Endothelial cell of umbilical vein (primary cell): Measurements from ENCODE around the gene ADCY5. TPM values are rescaled to one million over a fixed set of nuclear protein-coding genes. Genes with fewer than 3 reads are reported as not detected.

Experiments
- BruUV-seq: library from RNA; stranded (reverse); fragments of 400-500 nt; replicated peaks from 2 replicates; lab custom pipeline; 2021; lab: Mats Ljungman, UMichigan
- CTCF ChIA-PET: fragments of 300-600, 350-600 bp; sonication (Branson Sonifier 250); formaldehyde crosslinking; loops from one replicate; lab custom pipeline; 2021; ENCODE audit warnings: antibody characterized with exemption, inconsistent platforms; lab: Charles Lee
- POLR2A ChIA-PET: fragments of 300-600, 350-600 bp; sonication (Branson Sonifier 250); formaldehyde crosslinking; loops from one replicate; lab custom pipeline; 2021; ENCODE audit warnings: antibody characterized with exemption, inconsistent platforms; lab: Charles Lee
- DNase-seq: peaks from one replicate; pipeline ENCODE4 v3.0.0-alpha.2; 2011; ENCODE audit warnings: low read depth, low spot score
- FAIRE-seq: peaks from 2 replicates; lab custom pipeline; 2011; peaks lifted over from hg19 to GRCh38; lab: Jason Lieb, UNC
- H2AFZ ChIP-seq: 2 replicates; pipeline ENCODE4 v1.6.0; 2012; ENCODE audit warnings: low read depth, low read length, control low read depth, inconsistent platforms
- H3K27ac ChIP-seq: 2 replicates; pipeline ENCODE4 v1.5.1; 2011; ENCODE audit warnings: low read depth, mild to moderate bottlenecking, control low read depth, low read length, moderate library complexity; ENCODE audit not compliant: insufficient read depth
- H3K27me3 ChIP-seq, 2 experiments: 2 replicates each; pipeline versions ENCODE4 v1.6.0 to v1.6.1; 2011; ENCODE audit warnings: low read length in 2 of 2, mixed read lengths in 1 of 2; ENCODE audit not compliant: control insufficient read depth in 2 of 2, insufficient read depth in 2 of 2
- H3K36me3 ChIP-seq, 2 experiments: 2 replicates in 1 of 2; 3 replicates in 1 of 2; pipeline ENCODE4 v1.5.1; 2011; ENCODE audit warnings: low read length in 2 of 2, mild to moderate bottlenecking in 1 of 2, moderate library complexity in 1 of 2; ENCODE audit not compliant: control insufficient read depth in 2 of 2, insufficient read depth in 2 of 2; ENCODE audit errors: extremely low read depth in 1 of 2
- H3K4me1 ChIP-seq: 3 replicates; pipeline ENCODE4 v1.5.1; 2011; ENCODE audit warnings: mild to moderate bottlenecking, low read length; ENCODE audit not compliant: control insufficient read depth, insufficient read depth; ENCODE audit errors: extremely low read depth
- H3K4me2 ChIP-seq: 2 replicates; pipeline ENCODE4 v1.6.1; 2011; ENCODE audit warnings: low read length, control low read depth, mixed read lengths; ENCODE audit not compliant: insufficient read depth
- H3K4me3 ChIP-seq, 3 experiments: fragments of 200-600 bp in 1 of 3; sonication (generic), shearing (Covaris generic) in 1 of 3; replicated peaks in 1 of 3; 2 replicates each; pipeline ENCODE4 v1.5.1; 2011 to 2016; ENCODE audit warnings: control low read depth in 3 of 3, low read length in 3 of 3, mild to moderate bottlenecking in 2 of 3, inconsistent platforms in 1 of 3, low read depth in 1 of 3, moderate library complexity in 1 of 3; ENCODE audit not compliant: insufficient read depth in 1 of 3
- H3K79me2 ChIP-seq: 2 replicates; pipeline ENCODE4 v1.6.0; 2012; ENCODE audit warnings: low read length, inconsistent platforms; ENCODE audit not compliant: control insufficient read depth, insufficient read depth
- H3K9ac ChIP-seq: replicated peaks from 2 replicates; pipeline ENCODE3; 2011; ENCODE audit warnings: low read length, control low read depth; ENCODE audit not compliant: insufficient read depth; ENCODE audit errors: extremely low read depth
- H3K9me1 ChIP-seq: replicated peaks from 3 replicates; pipeline ENCODE4 v1.6.0; 2011; ENCODE audit warnings: mild to moderate bottlenecking, low read length; ENCODE audit not compliant: control insufficient read depth, insufficient read depth; ENCODE audit errors: extremely low read depth
- H3K9me3 ChIP-seq: replicated peaks from 2 replicates; pipeline ENCODE4 v1.5.1; 2012; ENCODE audit warnings: low read length, inconsistent platforms; ENCODE audit not compliant: control insufficient read depth, insufficient read depth
- H4K20me1 ChIP-seq: replicated peaks from 2 replicates; pipeline ENCODE3; 2011; ENCODE audit warnings: mild to moderate bottlenecking, low read length; ENCODE audit not compliant: control insufficient read depth, insufficient read depth; ENCODE audit errors: extremely low read depth
- EZH2 ChIP-seq: IDR thresholded peaks from 2 replicates; pipeline ENCODE4 v1.6.1; 2012; ENCODE audit warnings: borderline replicate concordance, low read depth, mild to moderate bottlenecking, moderate library complexity, low read length, inconsistent platforms; ENCODE audit not compliant: severe bottlenecking
- FOS ChIP-seq: IDR thresholded peaks from 2 replicates; pipeline ENCODE4 v1.6.1; 2011; ENCODE audit warnings: mild to moderate bottlenecking, low read length, moderate library complexity, borderline replicate concordance; ENCODE audit not compliant: insufficient read depth
- GATA2 ChIP-seq: IDR thresholded peaks from 2 replicates; pipeline ENCODE4 v1.7.0; 2011; ENCODE audit warnings: low read depth, mild to moderate bottlenecking, moderate library complexity, mixed read lengths, low read length; ENCODE audit not compliant: insufficient read length, insufficient read depth
- JUN ChIP-seq: IDR thresholded peaks from 2 replicates; pipeline ENCODE4 v1.6.1; 2011; ENCODE audit warnings: borderline replicate concordance, low read depth; ENCODE audit not compliant: insufficient read length, insufficient read depth
- MYC ChIP-seq: IDR thresholded peaks from one replicate; pipeline ENCODE4 v1.6.1; 2011; ENCODE audit warnings: mild to moderate bottlenecking, low read depth, low read length
- POLR2A ChIP-seq: IDR thresholded peaks from 2 replicates; pipeline ENCODE4 v1.6.1; 2012; ENCODE audit warnings: low read depth, mild to moderate bottlenecking, control low read depth, low read length
- POLR2AphosphoS5 ChIP-seq: IDR thresholded peaks from 2 replicates; pipeline ENCODE4 v1.6.1; 2012; ENCODE audit warnings: low read depth, mild to moderate bottlenecking, control low read depth, low read length, moderate library complexity; ENCODE audit not compliant: insufficient read depth
- dilution Hi-C: fragments of 300-500 bp; cut with MboI; formaldehyde crosslinking; loops from one replicate; pipeline ENCODE4 v1.15.0; 2019; ENCODE audit warnings: low sequenced_read_pairs; ENCODE audit not compliant: extremely low pct_ligation_motif_present
- intact Hi-C: fragments of 100-400 bp; cut with micrococcal nuclease; formaldehyde crosslinking; loops from one replicate; pipeline ENCODE4 v1.10.0; 2022
- polyA plus RNA-seq, 4 experiments: library from polyadenylated mRNA; depleted of rRNA in 3 of 4; stranded (reverse) in 3 of 4; unstranded in 1 of 4; fragments of >200 nt; gene quantifications; 2 replicates each; pipeline versions ENCODE4 v1.2.1 to v1.2.3, GENCODE V29; 2011 to 2012; ENCODE audit warnings: missing spikeins in 1 of 4
- total RNA-seq: library from RNA; stranded (reverse); gene quantifications from 2 replicates; pipeline ENCODE4 v1.2.3, GENCODE V29; 2021
- TF ChIP-seq, protein P1 (sequence below), 2 donors: IDR thresholded peaks; 1 replicate in 1 of 2; 2 replicates in 1 of 2; pipeline ENCODE4 v1.5.1; 2011; ENCODE audit warnings: low read length in 2 of 2, mild to moderate bottlenecking in 2 of 2, moderate library complexity in 2 of 2, control low read depth in 1 of 2, inconsistent platforms in 1 of 2, low read depth in 1 of 2; ENCODE audit not compliant: insufficient read depth in 1 of 2; ENCODE audit errors: extremely low read depth in 1 of 2
- TF ChIP-seq, protein P2 (sequence below): IDR thresholded peaks from 2 replicates; pipeline ENCODE4 v1.6.1; 2011; ENCODE audit not compliant: insufficient read depth, insufficient read length

ADCY5 gene
- total and polyA plus RNA-seq, 2 donors (not counting 3 experiments of a cell fraction or from before 2014, with no cell fraction given): 0.01 TPM; not detected in 1

DNA sequence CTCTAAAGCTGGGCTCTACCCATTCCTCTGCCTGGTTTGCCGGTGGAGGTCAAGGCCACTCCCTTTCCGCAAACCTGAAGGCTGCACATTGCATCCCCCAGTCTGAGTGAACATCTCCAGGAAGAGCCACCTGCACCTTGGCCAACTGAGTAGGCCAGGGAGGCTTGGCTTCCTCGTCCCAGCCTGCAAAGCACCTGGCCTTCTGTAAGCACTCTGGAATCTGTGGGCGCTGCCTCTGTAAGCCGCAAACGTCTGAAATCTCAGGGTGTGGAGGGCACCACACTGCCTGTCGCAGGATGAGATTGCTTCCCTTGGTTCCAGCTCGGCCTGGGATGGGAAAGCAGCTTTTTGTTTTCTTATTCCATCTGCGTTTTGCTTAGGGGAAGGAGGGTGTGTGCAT, 165.8 kb downstream of the ADCY5 start:
- no peaks in the 10 kb centered on the region for H3K27me3 ChIP-seq
- H3K9me3 ChIP-seq: no peaks in the 10 kb centered on the region
- dilution Hi-C loops: no loop called here
- intact Hi-C loops: no loop called here
- no TSS peak for BruUV-seq
- no peaks in the 10 kb centered on the region for H3K4me1 ChIP-seq
- H2AFZ ChIP-seq: no peak overlapping the region
- H3K27ac ChIP-seq: no peak overlapping the region
- DNase-seq (no peak), FAIRE-seq (no peak)
- H3K36me3 ChIP-seq: no peaks in the 10 kb centered on the region
- CTCF ChIA-PET: no interaction called here
- H3K9ac ChIP-seq: no peak overlapping the region
- H3K79me2 ChIP-seq: no peaks in the 10 kb centered on the region
- no peaks in the 10 kb centered on the region for H4K20me1 ChIP-seq
- POLR2A ChIA-PET: no interaction called here
- H3K4me2 ChIP-seq: no peak overlapping the region
- H3K9me1 ChIP-seq: no peaks in the 10 kb centered on the region
- H3K4me3 ChIP-seq: no peak overlapping the region
- TF ChIP-seq MYC (no peak), POLR2A (no peak)

DNA sequence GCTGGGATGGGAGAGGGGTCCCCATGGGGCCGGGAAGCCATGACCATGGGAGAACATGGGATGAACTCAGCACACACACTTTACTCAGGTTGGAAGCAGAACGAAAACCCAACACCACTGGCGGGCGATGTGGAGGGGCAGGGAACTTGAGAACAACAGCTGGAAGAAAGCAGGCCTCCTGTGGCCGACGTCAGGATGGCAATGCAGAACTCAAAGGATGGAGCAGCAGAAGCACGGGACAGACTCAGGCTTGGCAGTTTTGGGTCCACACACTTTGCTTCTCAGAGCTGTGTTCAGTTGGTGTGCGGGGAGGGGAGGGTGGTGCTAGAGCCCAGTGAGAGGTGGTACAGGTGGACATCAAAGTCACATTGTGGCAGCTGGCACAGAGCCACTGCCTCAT, 166.4 kb downstream of the ADCY5 start:
- POLR2A ChIA-PET: no interaction called here
- no peak overlapping the region for H2AFZ ChIP-seq
- no peak overlapping the region for H3K4me3 ChIP-seq
- no peak for DNase-seq
- H3K27me3 ChIP-seq: no peaks in the 10 kb centered on the region
- FAIRE-seq: no peak
- intact Hi-C loops: no loop called here
- TF ChIP-seq POLR2A (no peak), MYC (no peak), FOS (no peak), POLR2AphosphoS5 (no peak), JUN (no peak), EZH2 (no peak), GATA2 (no peak)
- TF ChIP-seq, protein P1, sequence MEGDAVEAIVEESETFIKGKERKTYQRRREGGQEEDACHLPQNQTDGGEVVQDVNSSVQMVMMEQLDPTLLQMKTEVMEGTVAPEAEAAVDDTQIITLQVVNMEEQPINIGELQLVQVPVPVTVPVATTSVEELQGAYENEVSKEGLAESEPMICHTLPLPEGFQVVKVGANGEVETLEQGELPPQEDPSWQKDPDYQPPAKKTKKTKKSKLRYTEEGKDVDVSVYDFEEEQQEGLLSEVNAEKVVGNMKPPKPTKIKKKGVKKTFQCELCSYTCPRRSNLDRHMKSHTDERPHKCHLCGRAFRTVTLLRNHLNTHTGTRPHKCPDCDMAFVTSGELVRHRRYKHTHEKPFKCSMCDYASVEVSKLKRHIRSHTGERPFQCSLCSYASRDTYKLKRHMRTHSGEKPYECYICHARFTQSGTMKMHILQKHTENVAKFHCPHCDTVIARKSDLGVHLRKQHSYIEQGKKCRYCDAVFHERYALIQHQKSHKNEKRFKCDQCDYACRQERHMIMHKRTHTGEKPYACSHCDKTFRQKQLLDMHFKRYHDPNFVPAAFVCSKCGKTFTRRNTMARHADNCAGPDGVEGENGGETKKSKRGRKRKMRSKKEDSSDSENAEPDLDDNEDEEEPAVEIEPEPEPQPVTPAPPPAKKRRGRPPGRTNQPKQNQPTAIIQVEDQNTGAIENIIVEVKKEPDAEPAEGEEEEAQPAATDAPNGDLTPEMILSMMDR (IDR thresholded peaks at IDR 0.05; ENCODE audit: extremely low read depth in 1 of 2, insufficient read depth in 1 of 2, low read depth in 1 of 2, low read length in 2 of 2): no peak
- TF ChIP-seq, protein P2, sequence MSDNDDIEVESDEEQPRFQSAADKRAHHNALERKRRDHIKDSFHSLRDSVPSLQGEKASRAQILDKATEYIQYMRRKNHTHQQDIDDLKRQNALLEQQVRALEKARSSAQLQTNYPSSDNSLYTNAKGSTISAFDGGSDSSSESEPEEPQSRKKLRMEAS: no peak
- no peaks in the 10 kb centered on the region for H3K9me1 ChIP-seq
- H3K79me2 ChIP-seq: no peaks in the 10 kb centered on the region
- no peaks in the 10 kb centered on the region for H3K9me3 ChIP-seq
- no peaks in the 10 kb centered on the region for H3K4me1 ChIP-seq
- H4K20me1 ChIP-seq: no peaks in the 10 kb centered on the region
- H3K36me3 ChIP-seq: no peaks in the 10 kb centered on the region
- H3K27ac ChIP-seq: no peak overlapping the region
- dilution Hi-C loops: no loop called here
- H3K9ac ChIP-seq: no peak overlapping the region
- CTCF ChIA-PET: interaction anchor here (1.2 kb wide), 1 partner anchor 207 kb away, joined by 3 read pairs; no protein-coding TSS in a partner anchor
- H3K4me2 ChIP-seq: no peak overlapping the region
- BruUV-seq: no TSS peak
